GM23338 (cell line): Measurements from ENCODE around the gene ADSS1. TPM values are rescaled to one million over a fixed set of nuclear protein-coding genes. Genes with fewer than 3 reads are reported as not detected.

ENCODE experiments used
- ATAC-seq: fragments of 200-7000 bp; cut with Tn5 transposase; 3 replicates; pipeline ENCODE4 v1.9.1; 2020
- DNase-seq: peaks from one replicate; pipeline ENCODE4 v3.0.0-alpha.2; 2015; ENCODE audit warnings: low spot score
- H2AFZ ChIP-seq: fragments of 200-600 bp; sonication (generic); 2 replicates; pipeline ENCODE4 v1.8.0; 2016; ENCODE audit warnings: antibody characterized with exemption, mild to moderate bottlenecking, moderate library complexity
- H3F3A ChIP-seq: fragments of 200-600 bp; sonication (generic); replicated peaks from 2 replicates; pipeline ENCODE4 v1.8.0; 2017; ENCODE audit warnings: antibody characterized with exemption, mixed run types, low read depth
- H3K27ac ChIP-seq: fragments of 200-600 bp; sonication (generic); 2 replicates; pipeline ENCODE4 v1.6.1; 2016; ENCODE audit warnings: low read depth
- H3K27me3 ChIP-seq: fragments of 200-600 bp; sonication (generic); 2 replicates; pipeline ENCODE4 v1.8.0; 2016; ENCODE audit warnings: mild to moderate bottlenecking, mixed run types, moderate library complexity; ENCODE audit not compliant: insufficient read depth
- H3K36me3 ChIP-seq: fragments of 200-600 bp; sonication (generic); 2 replicates; pipeline ENCODE4 v1.8.0; 2016; ENCODE audit warnings: mild to moderate bottlenecking; ENCODE audit not compliant: insufficient read depth
- H3K4me1 ChIP-seq: fragments of 200-600 bp; sonication (generic); 2 replicates; pipeline ENCODE4 v1.8.0; 2016; ENCODE audit warnings: mild to moderate bottlenecking, moderate library complexity; ENCODE audit not compliant: insufficient read depth
- H3K4me2 ChIP-seq: fragments of 200-600 bp; sonication (generic); 2 replicates; pipeline ENCODE4 v1.7.1; 2017; ENCODE audit warnings: mixed run types
- H3K4me3 ChIP-seq: fragments of 200-600 bp; sonication (generic); 2 replicates; pipeline ENCODE4 v1.6.1; 2016; ENCODE audit warnings: mixed run types
- H3K79me2 ChIP-seq: fragments of 200-600 bp; sonication (generic); replicated peaks from 2 replicates; pipeline ENCODE4 v1.8.0; 2017; ENCODE audit warnings: mild to moderate bottlenecking; ENCODE audit not compliant: insufficient read depth
- H3K9me2 ChIP-seq: fragments of 200-600 bp; sonication (generic); 2 replicates; pipeline ENCODE4 v1.8.0; 2017; ENCODE audit not compliant: insufficient read depth
- H4K20me1 ChIP-seq: fragments of 200-600 bp; sonication (generic); replicated peaks from 2 replicates; pipeline ENCODE4 v1.8.0; 2017; ENCODE audit warnings: mild to moderate bottlenecking; ENCODE audit not compliant: insufficient read depth
- H3K27ac Mint-ChIP-seq: 2 replicates; pipeline ENCODE4 v1.8.0; 2020; ENCODE audit warnings: inconsistent platforms, mild to moderate bottlenecking, moderate library complexity, mixed read lengths
- H3K27me3 Mint-ChIP-seq: 3 replicates; pipeline ENCODE4 v1.8.0; 2022; ENCODE audit warnings: low read depth, mild to moderate bottlenecking, moderate library complexity, mixed read lengths, inconsistent platforms; ENCODE audit not compliant: insufficient read depth, poor library complexity
- H3K36me3 Mint-ChIP-seq: 3 replicates; pipeline ENCODE4 v1.8.0; 2021; ENCODE audit warnings: low read depth, mild to moderate bottlenecking, inconsistent platforms, moderate library complexity, mixed read lengths
- H3K4me1 Mint-ChIP-seq: 3 replicates; pipeline ENCODE4 v1.8.0; 2020; ENCODE audit warnings: mild to moderate bottlenecking, inconsistent platforms, mixed read lengths
- H3K4me3 Mint-ChIP-seq: 3 replicates; pipeline ENCODE4 v1.8.0; 2021; ENCODE audit warnings: moderate library complexity, mild to moderate bottlenecking, inconsistent platforms, mixed read lengths
- H3K9me3 Mint-ChIP-seq: 3 replicates; pipeline ENCODE4 v1.8.0; 2020; ENCODE audit warnings: moderate library complexity, mild to moderate bottlenecking, inconsistent platforms, mixed read lengths
- CREB1 ChIP-seq: fragments of 250-450 bp; sonication (Bioruptor Pico); IDR thresholded peaks from 2 replicates; pipeline ENCODE4 v1.5.0; 2020; ENCODE audit warnings: low read depth, mild to moderate bottlenecking, moderate library complexity
- CTCF ChIP-seq, 2 experiments: fragments of 200-600 bp in 1 of 2; sonication (generic) in 1 of 2; conservative IDR thresholded peaks; 2 replicates each; pipeline versions ENCODE4 v1.5.1 to v1.6.1; 2016 to 2017; ENCODE audit warnings: antibody characterized with exemption in 2 of 2, low read depth in 2 of 2, mild to moderate bottlenecking in 2 of 2, moderate library complexity in 1 of 2
- ETS1 ChIP-seq: IDR thresholded peaks from 2 replicates; pipeline ENCODE4 v1.6.1; 2016; ENCODE audit warnings: antibody characterized with exemption
- EZH2 ChIP-seq: fragments of 200-600 bp; sonication (generic); IDR thresholded peaks from one replicate; pipeline ENCODE4 v1.8.0; 2017; ENCODE audit warnings: antibody characterized with exemption, mild to moderate bottlenecking, low read depth; ENCODE audit not compliant: unreplicated experiment
- EZH2phosphoT487 ChIP-seq: fragments of 200-600 bp; sonication (generic); IDR thresholded peaks from one replicate; pipeline ENCODE4 v1.8.1; 2018; ENCODE audit warnings: antibody characterized with exemption; ENCODE audit not compliant: unreplicated experiment
- JUNB ChIP-seq: IDR thresholded peaks from one replicate; pipeline ENCODE4 v1.6.1; 2016; ENCODE audit warnings: antibody characterized with exemption; ENCODE audit not compliant: unreplicated experiment
- NANOG ChIP-seq: IDR thresholded peaks from 2 replicates; pipeline ENCODE4 v1.6.1; 2016; ENCODE audit warnings: antibody characterized with exemption, borderline replicate concordance
- POLR2AphosphoS5 ChIP-seq: IDR thresholded peaks from 2 replicates; pipeline ENCODE4 v1.6.1; 2016; ENCODE audit warnings: antibody characterized with exemption, low read depth
- REST ChIP-seq: IDR thresholded peaks from one replicate; pipeline ENCODE4 v1.6.1; 2018; ENCODE audit warnings: antibody characterized with exemption; ENCODE audit not compliant: unreplicated experiment
- STAT1 ChIP-seq: IDR thresholded peaks from one replicate; pipeline ENCODE4 v1.6.1; 2016; ENCODE audit warnings: antibody characterized with exemption; ENCODE audit not compliant: unreplicated experiment
- ZNF331 ChIP-seq: fragments of 250-450 bp; sonication (Bioruptor Pico); IDR thresholded peaks from 2 replicates; pipeline ENCODE4 v1.5.0; 2020; ENCODE audit warnings: low read depth, mild to moderate bottlenecking, moderate library complexity
- polyA plus RNA-seq: library from polyadenylated mRNA; unstranded; fragments of >200 nt; fragmentation: Nextera tagmentation; extraction: Ambion mirVana; gene quantifications from 2 replicates; pipeline ENCODE4 v1.2.1, GENCODE V29; 2016
- total RNA-seq: library from RNA; depleted of rRNA; stranded (reverse); fragments of >200 nt; shearing (Covaris generic); gene quantifications from 2 replicates; pipeline ENCODE4 v1.2.3, GENCODE V29; 2014

ADSS1 gene
- total and polyA plus RNA-seq, 2 experiments from 2014 or later = 9.5 to 11.6 TPM

- H3K27ac Mint-ChIP-seq = no peak overlapping the region
- TF ChIP-seq CTCF (conservative IDR thresholded peaks at IDR 0.05; ENCODE audit: low read depth in 2 of 2) (peak in 1 of 2 experiments; percentile 50; a peak in 2 of 4 replicates), EZH2 (no peak)
- no peaks in the 10 kb centered on the region for H3K9me3 Mint-ChIP-seq
- no peaks in the 10 kb centered on the region for H3K36me3 ChIP-seq
- no peaks in the 10 kb centered on the region for H3K4me1 ChIP-seq
- H3K4me2 ChIP-seq = no peak overlapping the region
- no peak overlapping the region for H3K27ac ChIP-seq
- H3K4me3 ChIP-seq = no peak overlapping the region
- no peaks in the 10 kb centered on the region for H3K27me3 ChIP-seq
- no peaks in the 10 kb centered on the region for H3K9me2 ChIP-seq
- H3K4me1 Mint-ChIP-seq = 0 out of 3 replicates have a peak, but pooled peaks cover 2% of the 10 kb centered on the region
- no peak for DNase-seq
- H3K4me3 Mint-ChIP-seq = no peak overlapping the region
- H4K20me1 ChIP-seq = no peaks in the 10 kb centered on the region
- H2AFZ ChIP-seq = no peak overlapping the region
- H3K79me2 ChIP-seq = no peaks in the 10 kb centered on the region
- ATAC-seq = peak; percentile 34
- H3K27me3 Mint-ChIP-seq = peaks cover 4% of the 10 kb centered on the region
- H3K36me3 Mint-ChIP-seq = peaks cover 6% of the 10 kb centered on the region
- H3F3A ChIP-seq = no peaks in the 10 kb centered on the region
These were observed 8.6 kb upstream of the ADSS1 start for GRCh38 chr14:104715416-104715815.

- H3K27ac ChIP-seq = no peak overlapping the region
- no peak for ATAC-seq
- H3K4me2 ChIP-seq = no peak overlapping the region
- H4K20me1 ChIP-seq = no peaks in the 10 kb centered on the region
- no peaks in the 10 kb centered on the region for H3K4me1 ChIP-seq
- no peaks in the 10 kb centered on the region for H3K79me2 ChIP-seq
- Mint-ChIP-seq H3K27ac (no peak overlapping the region), H3K4me3 (no peak overlapping the region), H3K27me3 (peaks cover 4% of the 10 kb centered on the region), H3K36me3 (peaks cover 6% of the 10 kb centered on the region), H3K4me1 (0 out of 3 replicates have a peak, but pooled peaks cover 2% of the 10 kb centered on the region), H3K9me3 (no peaks in the 10 kb centered on the region)
- no peaks in the 10 kb centered on the region for H3K27me3 ChIP-seq
- no peaks in the 10 kb centered on the region for H3F3A ChIP-seq
- DNase-seq = no peak
- no peaks in the 10 kb centered on the region for H3K9me2 ChIP-seq
- H3K36me3 ChIP-seq = no peaks in the 10 kb centered on the region
- no peak overlapping the region for H2AFZ ChIP-seq
- H3K4me3 ChIP-seq = no peak overlapping the region
- no peak for TF ChIP-seq CREB1 (CRISPR knock-in tag)
- no peak for TF ChIP-seq ZNF331 (CRISPR knock-in tag)
- no peak for TF ChIP-seq CTCF (conservative IDR thresholded peaks at IDR 0.05; ENCODE audit: low read depth in 2 of 2)
- no peak for TF ChIP-seq NANOG
- TF ChIP-seq JUNB = no peak
- TF ChIP-seq ETS1 = no peak
- TF ChIP-seq POLR2AphosphoS5 = no peak
- no peak for TF ChIP-seq STAT1
- no peak for TF ChIP-seq EZH2
- no peak for TF ChIP-seq EZH2phosphoT487
- TF ChIP-seq REST = no peak
These were observed 8.2 kb upstream of the ADSS1 start for GRCh38 chr14:104715871-104716270.
